ENCODE data around the gene NUB1. TPM values are rescaled to one million over a fixed set of nuclear protein-coding genes. Genes with fewer than 3 reads are reported as not detected.

The NUB1 gene
- total RNA-seq, 4 donors from 2014 or later = 50.5 to 60.3 (median 54.8) TPM

DNA sequence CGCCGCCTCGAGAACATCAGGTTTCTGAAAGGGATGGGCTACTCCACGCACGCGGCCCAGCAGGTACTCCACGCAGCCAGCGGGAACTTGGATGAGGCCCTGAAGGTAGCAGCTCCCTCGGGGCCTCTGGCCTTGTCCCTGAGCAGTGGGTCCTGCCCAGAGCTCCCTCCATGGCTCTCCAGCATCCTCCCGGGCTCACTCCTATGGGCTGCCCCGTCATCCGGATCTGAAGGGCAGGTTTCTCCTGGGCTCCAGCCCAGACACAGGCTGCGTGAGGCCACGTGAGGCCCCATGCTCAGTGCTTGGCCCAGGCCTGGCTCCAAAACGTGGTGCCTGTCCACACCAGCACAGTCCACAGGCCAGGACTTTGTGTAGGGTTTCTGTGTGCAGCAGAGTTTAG, 32.5 kb downstream of the NUB1 start:
- TF ChIP-seq EP300 (IDR thresholded peaks at IDR 0.05) (no peak), POLR2A (IDR thresholded peaks at IDR 0.05) (no peak), POLR2AphosphoS5 (IDR thresholded peaks at IDR 0.05) (no peak)
- TF ChIP-seq, protein P1, sequence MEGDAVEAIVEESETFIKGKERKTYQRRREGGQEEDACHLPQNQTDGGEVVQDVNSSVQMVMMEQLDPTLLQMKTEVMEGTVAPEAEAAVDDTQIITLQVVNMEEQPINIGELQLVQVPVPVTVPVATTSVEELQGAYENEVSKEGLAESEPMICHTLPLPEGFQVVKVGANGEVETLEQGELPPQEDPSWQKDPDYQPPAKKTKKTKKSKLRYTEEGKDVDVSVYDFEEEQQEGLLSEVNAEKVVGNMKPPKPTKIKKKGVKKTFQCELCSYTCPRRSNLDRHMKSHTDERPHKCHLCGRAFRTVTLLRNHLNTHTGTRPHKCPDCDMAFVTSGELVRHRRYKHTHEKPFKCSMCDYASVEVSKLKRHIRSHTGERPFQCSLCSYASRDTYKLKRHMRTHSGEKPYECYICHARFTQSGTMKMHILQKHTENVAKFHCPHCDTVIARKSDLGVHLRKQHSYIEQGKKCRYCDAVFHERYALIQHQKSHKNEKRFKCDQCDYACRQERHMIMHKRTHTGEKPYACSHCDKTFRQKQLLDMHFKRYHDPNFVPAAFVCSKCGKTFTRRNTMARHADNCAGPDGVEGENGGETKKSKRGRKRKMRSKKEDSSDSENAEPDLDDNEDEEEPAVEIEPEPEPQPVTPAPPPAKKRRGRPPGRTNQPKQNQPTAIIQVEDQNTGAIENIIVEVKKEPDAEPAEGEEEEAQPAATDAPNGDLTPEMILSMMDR (IDR thresholded peaks at IDR 0.05) = no peak
- ATAC-seq = no peak
- Histone ChIP-seq H3K27ac (no peak overlapping the region), H3K9me3 (no peaks in the 10 kb centered on the region), H3K27me3 (no peaks in the 10 kb centered on the region), H3K4me3 (no peak overlapping the region), H3K36me3 (peaks cover 0 to 98% of the 10 kb centered on the region in 2 donors), H3K4me1 (no peaks in the 10 kb centered on the region)
- 54 to 89% methylated on average over 3 to 6 of the region's 15 CpGs for WGBS, 2 donors (ENCODE audit: low coverage in 1 of 2)

DNA sequence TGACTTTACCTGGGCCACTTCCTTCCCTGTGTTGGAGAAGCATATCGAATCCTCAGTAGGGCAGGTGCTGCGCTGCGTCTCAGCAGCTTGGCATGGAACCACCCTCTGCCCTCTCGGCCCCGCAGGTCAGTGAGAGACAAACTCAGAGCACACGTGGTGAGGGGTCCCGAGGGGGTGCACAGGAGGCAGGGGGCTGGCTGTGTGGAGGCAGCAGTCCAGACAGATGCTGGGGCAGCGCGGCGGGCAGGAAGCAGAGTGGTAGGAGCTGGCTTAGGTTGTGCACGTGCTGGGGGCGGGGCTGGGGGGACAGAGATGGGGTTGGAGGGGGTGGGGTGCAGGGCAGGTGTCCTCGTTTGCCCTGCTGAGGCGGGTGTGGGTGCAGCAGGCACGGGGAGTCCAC, 33.1 kb downstream of the NUB1 start:
- Histone ChIP-seq H3K4me3 (no peak overlapping the region), H3K27me3 (no peaks in the 10 kb centered on the region), H3K9me3 (no peaks in the 10 kb centered on the region), H3K4me1 (no peaks in the 10 kb centered on the region), H3K36me3 (peaks cover 0 to 98% of the 10 kb centered on the region in 2 donors), H3K27ac (no peak overlapping the region)
- 83% methylated on average over 10 of the region's 15 CpGs; no CpG with 5 or more reads in 1 of the 2 donors for WGBS, 2 donors (ENCODE audit: low coverage in 1 of 2)
- TF ChIP-seq EP300 (IDR thresholded peaks at IDR 0.05) = no peak
- TF ChIP-seq POLR2A (IDR thresholded peaks at IDR 0.05) = no peak
- TF ChIP-seq POLR2AphosphoS5 (IDR thresholded peaks at IDR 0.05) = no peak
- TF ChIP-seq, protein P1 (IDR thresholded peaks at IDR 0.05) = no peak
- ATAC-seq = no peak

DNA sequence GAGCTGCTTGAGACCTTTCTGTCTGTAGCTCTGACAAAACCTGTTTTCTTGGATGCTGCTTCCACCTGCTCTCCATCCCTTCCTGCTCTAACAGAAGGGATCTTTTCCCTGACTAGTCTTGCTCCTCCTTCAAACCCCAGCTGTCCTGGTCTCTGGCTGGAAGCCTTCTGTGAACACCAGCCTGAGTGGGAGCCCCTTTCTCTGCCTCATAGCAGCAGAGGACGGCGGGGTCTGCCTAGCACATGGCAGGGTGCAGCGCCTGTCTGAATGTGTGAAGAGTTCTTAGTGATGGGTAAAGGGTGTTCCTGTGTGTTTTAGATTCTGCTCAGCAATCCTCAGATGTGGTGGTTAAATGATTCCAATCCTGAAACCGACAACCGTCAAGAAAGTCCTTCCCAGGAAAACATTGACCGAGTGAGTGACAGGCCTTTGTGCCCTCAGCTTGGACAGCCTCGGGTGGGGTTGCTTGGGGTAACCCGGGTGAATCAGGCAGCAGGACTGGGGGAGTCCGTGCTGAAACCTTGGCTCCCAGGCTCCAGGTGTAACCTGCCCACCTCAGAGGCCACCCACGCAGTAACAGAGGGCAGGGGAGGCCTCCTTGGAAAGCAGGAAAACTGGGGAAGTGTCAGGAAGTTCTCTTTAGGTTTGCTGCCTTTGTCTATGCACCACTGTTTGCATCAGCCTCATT, 34.1 kb downstream of the NUB1 start:
- Histone ChIP-seq H3K36me3 (peaks cover 0 to 93% of the 10 kb centered on the region in 2 donors), H3K27me3 (no peaks in the 10 kb centered on the region), H3K4me3 (no peak overlapping the region), H3K27ac (no peak overlapping the region), H3K9me3 (no peaks in the 10 kb centered on the region), H3K4me1 (peaks cover 0 to 1% (median 0%) of the 10 kb centered on the region in 3 donors)
- ATAC-seq = no peak
- WGBS, 2 donors (ENCODE audit: low coverage in 1 of 2) = 100% methylated on average over 2 of the region's 10 CpGs; no CpG with 5 or more reads in 1 of the 2 donors
- TF ChIP-seq EP300 (IDR thresholded peaks at IDR 0.05) (no peak), POLR2AphosphoS5 (IDR thresholded peaks at IDR 0.05) (no peak), POLR2A (IDR thresholded peaks at IDR 0.05) (no peak)
- TF ChIP-seq, protein P1 (IDR thresholded peaks at IDR 0.05) = no peak

DNA sequence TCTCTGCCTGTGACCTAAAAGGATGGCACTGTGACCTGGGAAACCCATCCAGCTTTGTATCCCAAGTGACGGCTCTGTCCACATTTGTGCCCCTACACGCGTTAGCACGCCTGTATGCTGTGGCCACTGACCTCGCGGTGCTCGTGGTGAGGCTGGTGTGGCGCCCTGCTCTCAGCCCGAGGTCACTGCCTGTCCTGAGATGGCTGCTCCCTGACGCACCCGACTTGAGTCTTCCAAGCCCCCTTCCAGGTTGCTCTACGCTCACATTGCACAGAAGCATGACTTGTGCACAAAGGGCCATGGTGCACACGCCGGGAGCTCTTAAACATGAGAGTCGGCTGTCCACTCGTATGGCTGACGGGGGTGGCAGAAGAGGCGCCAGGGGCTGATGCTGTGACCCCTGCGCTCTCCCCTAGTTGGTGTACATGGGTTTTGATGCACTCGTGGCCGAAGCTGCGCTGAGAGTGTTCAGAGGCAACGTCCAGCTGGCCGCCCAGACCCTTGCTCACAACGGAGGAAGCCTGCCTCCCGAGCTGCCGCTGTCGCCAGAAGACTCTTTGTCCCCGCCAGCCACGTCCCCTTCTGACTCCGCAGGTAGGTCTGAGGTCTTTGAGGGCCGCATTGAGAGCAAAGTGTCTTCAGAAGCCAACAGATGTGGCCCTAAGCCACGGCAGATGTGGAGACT, 34.7 kb downstream of the NUB1 start:
- H3K4me3 ChIP-seq = no peak overlapping the region
- H3K36me3 ChIP-seq = peaks cover 0 to 87% of the 10 kb centered on the region in 2 donors
- no peak for ATAC-seq
- H3K27me3 ChIP-seq = peaks cover 7% of the 10 kb centered on the region
- no peak for TF ChIP-seq POLR2A (IDR thresholded peaks at IDR 0.05)
- TF ChIP-seq POLR2AphosphoS5 (IDR thresholded peaks at IDR 0.05) = no peak
- TF ChIP-seq, protein P1 (IDR thresholded peaks at IDR 0.05) = no peak
- no peak for TF ChIP-seq EP300 (IDR thresholded peaks at IDR 0.05)
- peaks cover 0 to 8% (median 2%) of the 10 kb centered on the region in 3 donors for H3K4me1 ChIP-seq
- H3K9me3 ChIP-seq = no peaks in the 10 kb centered on the region
- 88 to 89% methylated on average over 5 to 11 of the region's 33 CpGs for WGBS, 2 donors (ENCODE audit: low coverage in 1 of 2)
- H3K27ac ChIP-seq = no peak overlapping the region
